ENCODE data around the gene GRID1. TPM values are rescaled to one million over a fixed set of nuclear protein-coding genes. Genes with fewer than 3 reads are reported as not detected.

GRID1 gene
- total RNA-seq, 1 donor from 2014 or later = 7.1 TPM

GRCh38 chr10:85570871-85571270 is 795.7 kb downstream of the GRID1 start:
- Histone ChIP-seq H3K27me3 (no peaks in the 10 kb centered on the region), H3K27ac (no peak overlapping the region), H3K36me3 (no peaks in the 10 kb centered on the region), H3K4me1 (no peaks in the 10 kb centered on the region), H3K4me3 (no peak overlapping the region), H3K9me3 (no peaks in the 10 kb centered on the region)
- no peak for TF ChIP-seq POLR2A (IDR thresholded peaks at IDR 0.05)
- TF ChIP-seq CTCF (IDR thresholded peaks at IDR 0.05) = no peak
- no peak for TF ChIP-seq POLR2AphosphoS5 (IDR thresholded peaks at IDR 0.05; ENCODE audit: insufficient read depth in 1 of 2, low read depth in 1 of 2)
- no peak for DNase-seq (ENCODE audit: extremely low spot score in 2 of 2)
- intact Hi-C loops (cut with DNase I) = no loop called here

- H3K4me1 ChIP-seq = no peaks in the 10 kb centered on the region
- no peaks in the 10 kb centered on the region for H3K27me3 ChIP-seq
- H3K9me3 ChIP-seq = no peaks in the 10 kb centered on the region
- no peak for DNase-seq (ENCODE audit: extremely low spot score in 2 of 2)
- no peaks in the 10 kb centered on the region for H3K36me3 ChIP-seq
- H3K4me3 ChIP-seq = no peak overlapping the region
- H3K27ac ChIP-seq = no peak overlapping the region
- no peak for TF ChIP-seq POLR2A (IDR thresholded peaks at IDR 0.05)
- no peak for TF ChIP-seq POLR2AphosphoS5 (IDR thresholded peaks at IDR 0.05; ENCODE audit: insufficient read depth in 1 of 2, low read depth in 1 of 2)
- no peak for TF ChIP-seq CTCF (IDR thresholded peaks at IDR 0.05)
- intact Hi-C loops (cut with DNase I) = no loop called here
Measured at GRCh38 chr10:85565381-85565780, 801.2 kb downstream of the GRID1 start.

GRCh38 chr10:85558533-85558932 is 808.1 kb downstream of the GRID1 start:
- Histone ChIP-seq H3K4me3 (no peak overlapping the region), H3K27ac (no peak overlapping the region), H3K36me3 (no peaks in the 10 kb centered on the region), H3K9me3 (no peaks in the 10 kb centered on the region), H3K4me1 (no peaks in the 10 kb centered on the region), H3K27me3 (no peaks in the 10 kb centered on the region)
- TF ChIP-seq POLR2A (IDR thresholded peaks at IDR 0.05) (no peak), POLR2AphosphoS5 (IDR thresholded peaks at IDR 0.05; ENCODE audit: insufficient read depth in 1 of 2, low read depth in 1 of 2) (no peak), CTCF (IDR thresholded peaks at IDR 0.05) (no peak)
- intact Hi-C loops (cut with DNase I) = no loop called here
- DNase-seq (ENCODE audit: extremely low spot score in 2 of 2) = no peak

GRCh38 chr10:85557706-85558105 is 808.9 kb downstream of the GRID1 start:
- Histone ChIP-seq H3K4me1 (no peaks in the 10 kb centered on the region), H3K4me3 (no peak overlapping the region), H3K27me3 (no peaks in the 10 kb centered on the region), H3K27ac (no peak overlapping the region), H3K36me3 (no peaks in the 10 kb centered on the region), H3K9me3 (no peaks in the 10 kb centered on the region)
- TF ChIP-seq POLR2A (IDR thresholded peaks at IDR 0.05) (no peak), CTCF (IDR thresholded peaks at IDR 0.05) (no peak), POLR2AphosphoS5 (IDR thresholded peaks at IDR 0.05; ENCODE audit: insufficient read depth in 1 of 2, low read depth in 1 of 2) (no peak)
- intact Hi-C loops (cut with DNase I) = no loop called here
- no peak for DNase-seq (ENCODE audit: extremely low spot score in 2 of 2)

GRCh38 chr10:85557077-85557476 is 809.5 kb downstream of the GRID1 start:
- Histone ChIP-seq H3K27me3 (no peaks in the 10 kb centered on the region), H3K9me3 (no peaks in the 10 kb centered on the region), H3K36me3 (no peaks in the 10 kb centered on the region), H3K27ac (no peak overlapping the region), H3K4me3 (no peak overlapping the region), H3K4me1 (no peaks in the 10 kb centered on the region)
- TF ChIP-seq POLR2A (IDR thresholded peaks at IDR 0.05) = no peak
- TF ChIP-seq CTCF (IDR thresholded peaks at IDR 0.05) = no peak
- no peak for TF ChIP-seq POLR2AphosphoS5 (IDR thresholded peaks at IDR 0.05; ENCODE audit: insufficient read depth in 1 of 2, low read depth in 1 of 2)
- no peak for DNase-seq (ENCODE audit: extremely low spot score in 2 of 2)
- intact Hi-C loops (cut with DNase I) = no loop called here

MicroRNAs within 50 kb of the gene (microRNA counts, 767-probe panel; counts per million panel counts)
- microRNA hsa-miR-346 = 238 to 261 counts per million in 2 donors

Small RNAs within 50 kb of the gene (microRNA-seq; reads per million reads assigned to microRNA genes)
- 1.4 reads per million for gene MIR346 (ENCODE audit: borderline number of aligned reads, borderline replicate concordance)

Small RNAs within 50 kb of the gene (small RNA-seq; reads per million reads assigned to genes)
- gene MIR346 (not detected), gene RF02271 (not detected), gene RN7SKP238 (not detected), gene RNA5SP322 (not detected)

Other genes with a start within 250 kb of the GRID1 start
- 26.5 TPM for gene WAPL, start 155.0 kb upstream of the GRID1 start, total RNA-seq